ENCODE data around the gene FBH1.

Gene FBH1

DNA sequence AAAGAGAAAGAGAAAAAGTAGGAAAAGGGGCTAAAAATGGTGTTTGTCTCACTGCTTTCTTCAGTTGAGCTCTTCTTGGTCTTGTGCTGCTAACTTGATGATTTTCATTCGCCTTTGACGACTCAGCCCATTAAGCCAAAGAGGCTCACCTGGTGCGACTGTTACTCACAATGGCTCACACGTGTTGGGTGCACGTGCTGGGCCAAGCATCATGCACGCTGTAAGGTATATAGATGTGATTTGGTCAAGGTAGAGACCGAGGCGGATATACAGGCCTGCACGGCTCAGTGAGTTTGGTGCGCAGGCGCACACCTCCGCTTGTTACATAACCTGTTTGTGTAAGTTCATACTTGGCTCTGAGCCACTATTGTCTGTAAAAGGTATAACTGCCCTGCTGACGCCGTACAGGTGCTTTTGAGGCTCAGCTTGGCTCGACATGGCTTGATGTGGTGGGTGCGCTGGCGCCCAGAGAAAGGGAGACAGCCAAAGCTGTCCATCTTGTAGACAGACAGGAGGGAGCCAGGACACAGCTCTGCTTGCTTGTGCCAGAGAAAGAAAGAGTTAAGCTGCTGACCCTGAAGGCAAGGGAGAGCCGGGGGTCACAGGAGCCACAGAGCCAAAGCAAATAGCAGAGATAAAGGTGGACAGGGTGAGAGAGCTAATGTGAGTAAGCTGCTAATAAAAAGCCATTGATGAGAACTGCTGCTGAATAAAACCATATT lies 33.9 kb upstream of the FBH1 start:
- Histone ChIP-seq H4K20me1 (ENCODE audit: control insufficient read depth, insufficient read depth, low read depth, low read length) (no peaks in the 10 kb centered on the region), H3K4me3 (ENCODE audit: low read length) (no peak overlapping the region), H3K27me3 (ENCODE audit: control insufficient read depth, low read length) (no peaks in the 10 kb centered on the region), H3K27ac (ENCODE audit: low read depth, low read length) (no peak overlapping the region), H3K36me3 (ENCODE audit: control insufficient read depth, low read length) (no peaks in the 10 kb centered on the region), H3F3A (ENCODE audit: control insufficient read depth, insufficient read depth) (no peaks in the 10 kb centered on the region), H3K9me3 (ENCODE audit: control insufficient read depth, insufficient read depth, low read length) (no peaks in the 10 kb centered on the region), H3K4me2 (ENCODE audit: low read length) (no peak overlapping the region), H3K4me1 (ENCODE audit: control insufficient read depth, low read length) (peaks cover 17% of the 10 kb centered on the region), H3K79me2 (ENCODE audit: control insufficient read depth, low read length) (no peaks in the 10 kb centered on the region), H3K9me2 (replicated peaks; ENCODE audit: control insufficient read depth, low read length) (no peaks in the 10 kb centered on the region)
- TF ChIP-seq, protein P1, sequence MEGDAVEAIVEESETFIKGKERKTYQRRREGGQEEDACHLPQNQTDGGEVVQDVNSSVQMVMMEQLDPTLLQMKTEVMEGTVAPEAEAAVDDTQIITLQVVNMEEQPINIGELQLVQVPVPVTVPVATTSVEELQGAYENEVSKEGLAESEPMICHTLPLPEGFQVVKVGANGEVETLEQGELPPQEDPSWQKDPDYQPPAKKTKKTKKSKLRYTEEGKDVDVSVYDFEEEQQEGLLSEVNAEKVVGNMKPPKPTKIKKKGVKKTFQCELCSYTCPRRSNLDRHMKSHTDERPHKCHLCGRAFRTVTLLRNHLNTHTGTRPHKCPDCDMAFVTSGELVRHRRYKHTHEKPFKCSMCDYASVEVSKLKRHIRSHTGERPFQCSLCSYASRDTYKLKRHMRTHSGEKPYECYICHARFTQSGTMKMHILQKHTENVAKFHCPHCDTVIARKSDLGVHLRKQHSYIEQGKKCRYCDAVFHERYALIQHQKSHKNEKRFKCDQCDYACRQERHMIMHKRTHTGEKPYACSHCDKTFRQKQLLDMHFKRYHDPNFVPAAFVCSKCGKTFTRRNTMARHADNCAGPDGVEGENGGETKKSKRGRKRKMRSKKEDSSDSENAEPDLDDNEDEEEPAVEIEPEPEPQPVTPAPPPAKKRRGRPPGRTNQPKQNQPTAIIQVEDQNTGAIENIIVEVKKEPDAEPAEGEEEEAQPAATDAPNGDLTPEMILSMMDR (IDR thresholded peaks at IDR 0.05; ENCODE audit: low read depth, low read length, poor library complexity, severe bottlenecking) = no peak
- no peak for TF ChIP-seq EZH2phosphoT487 (IDR thresholded peaks at IDR 0.05; ENCODE audit: borderline replicate concordance, low read length)

DNA sequence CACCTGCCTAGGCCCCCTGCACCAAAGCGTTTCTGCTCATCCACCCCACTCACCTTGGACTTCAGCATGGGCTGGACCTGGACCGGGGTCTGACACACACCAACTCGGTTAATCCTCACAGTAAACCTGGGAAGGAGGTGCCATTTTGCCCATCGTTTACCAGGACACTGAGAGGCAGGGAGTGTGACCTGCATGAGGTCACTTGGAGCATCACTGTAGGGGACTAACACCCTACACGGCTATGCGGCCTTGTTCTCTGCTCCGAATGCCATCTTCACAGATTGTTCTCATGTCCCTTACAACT lies 33.4 kb upstream of the FBH1 start:
- Histone ChIP-seq H3K9me2 (replicated peaks; ENCODE audit: control insufficient read depth, low read length) (no peaks in the 10 kb centered on the region), H4K20me1 (ENCODE audit: control insufficient read depth, insufficient read depth, low read depth, low read length) (no peaks in the 10 kb centered on the region), H3K4me1 (ENCODE audit: control insufficient read depth, low read length) (peaks cover 17% of the 10 kb centered on the region), H3K27ac (ENCODE audit: low read depth, low read length) (no peak overlapping the region), H3K36me3 (ENCODE audit: control insufficient read depth, low read length) (no peaks in the 10 kb centered on the region), H3K79me2 (ENCODE audit: control insufficient read depth, low read length) (no peaks in the 10 kb centered on the region), H3F3A (ENCODE audit: control insufficient read depth, insufficient read depth) (no peaks in the 10 kb centered on the region), H3K27me3 (ENCODE audit: control insufficient read depth, low read length) (no peaks in the 10 kb centered on the region), H3K4me2 (ENCODE audit: low read length) (no peak overlapping the region), H3K9me3 (ENCODE audit: control insufficient read depth, insufficient read depth, low read length) (no peaks in the 10 kb centered on the region), H3K4me3 (ENCODE audit: low read length) (no peak overlapping the region)
- no peak for TF ChIP-seq EZH2phosphoT487 (IDR thresholded peaks at IDR 0.05; ENCODE audit: borderline replicate concordance, low read length)
- TF ChIP-seq, protein P1 (IDR thresholded peaks at IDR 0.05; ENCODE audit: low read depth, low read length, poor library complexity, severe bottlenecking) = no peak

DNA sequence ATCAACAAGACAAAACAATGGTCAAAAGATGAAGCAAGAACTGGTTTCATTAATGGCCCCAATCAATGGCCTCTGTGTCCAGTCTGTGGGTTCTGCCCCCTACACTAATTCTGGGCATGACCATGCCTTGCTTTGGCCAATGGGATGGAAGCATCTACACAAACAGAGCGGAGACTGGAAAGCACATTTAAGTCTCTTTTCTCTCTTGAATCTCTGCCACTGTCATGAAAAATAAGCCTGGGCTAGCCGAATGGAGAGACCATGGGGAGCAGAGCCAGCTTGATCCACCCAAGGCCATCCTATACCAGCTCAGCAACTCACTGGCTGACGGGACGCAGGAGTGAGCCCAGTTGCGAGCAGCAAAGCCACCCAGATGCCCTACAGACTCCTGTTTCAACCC lies 31.2 kb upstream of the FBH1 start:
- TF ChIP-seq, protein P1 (IDR thresholded peaks at IDR 0.05; ENCODE audit: low read depth, low read length, poor library complexity, severe bottlenecking) = no peak
- no peak for TF ChIP-seq EZH2phosphoT487 (IDR thresholded peaks at IDR 0.05; ENCODE audit: borderline replicate concordance, low read length)
- H4K20me1 ChIP-seq (ENCODE audit: control insufficient read depth, insufficient read depth, low read depth, low read length) = no peaks in the 10 kb centered on the region
- H3K9me2 ChIP-seq (replicated peaks; ENCODE audit: control insufficient read depth, low read length) = no peaks in the 10 kb centered on the region

More for the DNA sequence above, 31.2 kb upstream of the FBH1 start:
- H3K4me1 ChIP-seq (ENCODE audit: control insufficient read depth, low read length) = peaks cover 8% of the 10 kb centered on the region
- peaks cover 3% of the 10 kb centered on the region; the same call in 1 of the 2 replicates for H3K9me3 ChIP-seq (ENCODE audit: control insufficient read depth, insufficient read depth, low read length)
- H3K4me3 ChIP-seq (ENCODE audit: low read length) = no peak overlapping the region
- H3K79me2 ChIP-seq (ENCODE audit: control insufficient read depth, low read length) = no peaks in the 10 kb centered on the region
- no peaks in the 10 kb centered on the region for H3K36me3 ChIP-seq (ENCODE audit: control insufficient read depth, low read length)
- H3K27ac ChIP-seq (ENCODE audit: low read depth, low read length) = no peak overlapping the region
- H3F3A ChIP-seq (ENCODE audit: control insufficient read depth, insufficient read depth) = no peaks in the 10 kb centered on the region
- no peaks in the 10 kb centered on the region for H3K27me3 ChIP-seq (ENCODE audit: control insufficient read depth, low read length)
- no peak overlapping the region for H3K4me2 ChIP-seq (ENCODE audit: low read length)

Measured in DOHH2 (cell line).